ENCODE measurements around the gene C1orf74. TPM values are rescaled to one million over a fixed set of nuclear protein-coding genes. Genes with fewer than 3 reads are reported as not detected.

C1orf74 gene
- total and polyA plus RNA-seq, 2 donors (not counting 3 experiments of a cell fraction or from before 2014, with no cell fraction given): 2.4 to 3.0 TPM

DNA sequence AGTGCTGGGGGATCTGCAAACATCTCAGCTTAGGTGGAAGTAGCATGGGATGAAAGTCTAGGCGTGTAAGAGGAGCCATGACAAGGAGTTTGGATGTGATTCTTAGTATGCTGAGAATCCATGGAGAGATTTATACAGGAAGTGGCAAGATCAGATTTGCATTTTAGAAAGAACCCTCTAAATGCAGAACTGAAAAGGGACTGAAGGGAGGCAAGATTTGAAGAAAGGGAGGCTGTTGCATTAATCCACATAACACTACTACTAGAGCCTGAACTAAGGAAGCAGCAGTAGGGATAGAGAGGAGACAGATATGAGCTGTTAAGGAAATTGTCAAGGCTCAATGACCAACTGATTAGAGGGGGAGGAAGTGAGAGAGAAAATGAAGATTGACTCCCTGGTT lies 9.8 kb downstream of the C1orf74 start:
- intact Hi-C loops (cut with micrococcal nuclease) (no loop called here), dilution Hi-C loops (cut with MboI; ENCODE audit: extremely low pct_ligation_motif_present, low sequenced_read_pairs) (no loop called here)
- ChIA-PET POLR2A (no interaction called here), CTCF (interaction anchor here (1.0 to 2.7 kb wide), 3 partner anchors 9 to 49 kb away, joined by 3 to 13 read pairs (median 5); partner anchors contain the start of gene C1orf74)
- no peak for TF ChIP-seq POLR2AphosphoS5 (IDR thresholded peaks at IDR 0.05; ENCODE audit: insufficient read depth, low read depth, low read length)
- no peak for TF ChIP-seq MAX (IDR thresholded peaks at IDR 0.05; ENCODE audit: insufficient read depth, insufficient read length)
- TF ChIP-seq JUN (IDR thresholded peaks at IDR 0.05; ENCODE audit: borderline replicate concordance, insufficient read depth, insufficient read length, low read depth): no peak
- TF ChIP-seq POLR2A (IDR thresholded peaks at IDR 0.05; ENCODE audit: low read depth, low read length): no peak
- no peak for TF ChIP-seq GATA2 (IDR thresholded peaks at IDR 0.05; ENCODE audit: insufficient read depth, insufficient read length, low read depth, low read length)
- TF ChIP-seq EZH2 (IDR thresholded peaks at IDR 0.05; ENCODE audit: borderline replicate concordance, low read depth, low read length, severe bottlenecking): no peak
- no peak for TF ChIP-seq CTCF (IDR thresholded peaks at IDR 0.05; ENCODE audit: extremely low read depth in 1 of 2, insufficient read depth in 1 of 2, low read depth in 1 of 2, low read length in 2 of 2)
- TF ChIP-seq FOS (IDR thresholded peaks at IDR 0.05; ENCODE audit: borderline replicate concordance, insufficient read depth, low read length): no peak
- TF ChIP-seq MYC (IDR thresholded peaks at IDR 0.05; ENCODE audit: low read depth, low read length): no peak
- no peaks in the 10 kb centered on the region for H3K36me3 ChIP-seq (ENCODE audit: control insufficient read depth in 2 of 2, extremely low read depth in 1 of 2, insufficient read depth in 2 of 2, low read length in 2 of 2)
- H3K4me3 ChIP-seq (replicated peaks in 1 of 3; ENCODE audit: insufficient read depth in 1 of 3, low read depth in 1 of 3, low read length in 3 of 3): no peak overlapping the region
- BruUV-seq (replicated peaks): no TSS peak
- no peaks in the 10 kb centered on the region for H3K9me3 ChIP-seq (replicated peaks; ENCODE audit: control insufficient read depth, insufficient read depth, low read length)
- H3K27me3 ChIP-seq (ENCODE audit: control insufficient read depth in 2 of 2, insufficient read depth in 2 of 2, low read length in 2 of 2): no peaks in the 10 kb centered on the region
- no peak for DNase-seq (ENCODE audit: low read depth, low spot score)
- FAIRE-seq: no peak
- H3K79me2 ChIP-seq (ENCODE audit: control insufficient read depth, insufficient read depth, low read length): no peaks in the 10 kb centered on the region
- H4K20me1 ChIP-seq (replicated peaks; ENCODE audit: control insufficient read depth, extremely low read depth, insufficient read depth, low read length): no peaks in the 10 kb centered on the region
- H3K4me1 ChIP-seq (ENCODE audit: control insufficient read depth, extremely low read depth, insufficient read depth, low read length): peaks cover 9% of the 10 kb centered on the region
- H2AFZ ChIP-seq (ENCODE audit: low read depth, low read length): no peak overlapping the region
- H3K27ac ChIP-seq (ENCODE audit: insufficient read depth, low read depth, low read length): no peak overlapping the region
- H3K9ac ChIP-seq (replicated peaks; ENCODE audit: extremely low read depth, insufficient read depth, low read length): no peak overlapping the region
- H3K9me1 ChIP-seq (replicated peaks; ENCODE audit: control insufficient read depth, extremely low read depth, insufficient read depth, low read length): no peaks in the 10 kb centered on the region
- H3K4me2 ChIP-seq (ENCODE audit: insufficient read depth, low read length): no peak overlapping the region
